Caki2 (cell line): Measurements from ENCODE around the gene CDH3. TPM values are rescaled to one million over a fixed set of nuclear protein-coding genes. Genes with fewer than 3 reads are reported as not detected.

Source experiments
- total RNA-seq: library from RNA; depleted of rRNA; stranded (reverse); fragments of >200 nt; shearing (Covaris generic); gene quantifications from 2 replicates; pipeline ENCODE4 v1.2.3, GENCODE V29; 2014; ENCODE audit warnings: low replicate concordance; rRNA removed

The CDH3 gene
- total RNA-seq, 1 experiment from 2014 or later, result not detected

Other genes with a start within 250 kb of the CDH3 start
- gene SMPD3, start 196.8 kb upstream of the CDH3 start, total RNA-seq, result not detected in 2 replicates
- gene ZFP90, start 106.0 kb upstream of the CDH3 start, total RNA-seq, result 22.6 and 51.9 TPM in 2 replicates
- 0.03 TPM in 1 of 2 replicates, not detected in the other for gene CDH1, start 92.0 kb downstream of the CDH3 start, total RNA-seq
- gene TANGO6, start 198.2 kb downstream of the CDH3 start, total RNA-seq, result 9.8 and 12.3 TPM in 2 replicates